HepG2 (cell line): ENCODE results near the gene KAT2A. TPM values are rescaled to one million over a fixed set of nuclear protein-coding genes. Genes with fewer than 3 reads are reported as not detected.

Experiments used
- ETV5 ChIP-seq: IDR thresholded peaks from 2 replicates; pipeline ENCODE4 v1.6.1; 2018; ENCODE audit warnings: missing biosample characterization, missing genetic modification reagents, inconsistent platforms, borderline replicate concordance
- ETV6 ChIP-seq: sonication (generic); formaldehyde crosslinking; conservative IDR thresholded peaks from 2 replicates; pipeline ENCODE4 v1.4.0; 2020; ENCODE audit warnings: missing genetic modification reagents
- HNF4G ChIP-seq, 2 experiments: sonication (generic) in 1 of 2; formaldehyde crosslinking in 1 of 2; IDR thresholded peaks; 2 replicates each; pipeline versions ENCODE4 v1.4.0 to v1.6.1; 2011 to 2020; ENCODE audit warnings: borderline replicate concordance in 2 of 2, low read depth in 2 of 2, mild to moderate bottlenecking in 2 of 2, low read length in 1 of 2, missing genetic modification reagents in 1 of 2, moderate library complexity in 1 of 2
- KLF9 ChIP-seq: IDR thresholded peaks from 2 replicates; pipeline ENCODE4 v1.6.1; 2016; ENCODE audit warnings: low read depth
- SOX13 ChIP-seq, 3 experiments: fragments of 450-650 bp in 1 of 3; sonication (generic) in 1 of 3; formaldehyde crosslinking in 1 of 3; IDR thresholded peaks in 2 of 3; conservative IDR thresholded peaks in 1 of 3; 2 replicates each; pipeline versions ENCODE4 v1.5.0 to v1.6.1; 2016 to 2020; ENCODE audit warnings: antibody characterized with exemption in 1 of 3, mild to moderate bottlenecking in 1 of 3, missing compliant biosample characterization in 1 of 3, missing genetic modification reagents in 1 of 3, moderate library complexity in 1 of 3
- ZNF3 ChIP-seq: IDR thresholded peaks from 2 replicates; pipeline ENCODE4 v1.7.0; 2017; ENCODE audit warnings: inconsistent platforms
- ZNF33B ChIP-seq: sonication (generic); formaldehyde crosslinking; IDR thresholded peaks from 2 replicates; pipeline ENCODE4 v1.5.1; 2020; ENCODE audit warnings: mild to moderate bottlenecking, missing genetic modification reagents
- ZNF567 ChIP-seq: sonication (generic); formaldehyde crosslinking; IDR thresholded peaks from 2 replicates; pipeline ENCODE4 v1.8.1; 2023; ENCODE audit warnings: mild to moderate bottlenecking, missing genetic modification reagents, borderline replicate concordance
- ZNF737 ChIP-seq: sonication (generic); formaldehyde crosslinking; IDR thresholded peaks from 2 replicates; pipeline ENCODE4 v1.5.0; 2020; ENCODE audit warnings: missing genetic modification reagents, mild to moderate bottlenecking, borderline replicate concordance
- polyA plus RNA-seq, 8 experiments: library from polyadenylated mRNA; depleted of rRNA in 3 of 8; stranded (reverse) in 7 of 8; unstranded in 1 of 8; fragments of >200 nt; fragmentation: Illumina TruSeq in 4 of 8; extraction: Trizol in 4 of 8; gene quantifications; 2 replicates each; pipeline versions ENCODE4 v1.2.1 to v1.2.3, GENCODE V29; 2011 to 2016; ENCODE audit warnings: low read depth in 4 of 8, missing spikeins in 1 of 8, mixed read lengths in 1 of 8; ENCODE audit not compliant: insufficient read depth in 1 of 8
- total RNA-seq, 5 experiments: library from RNA; depleted of rRNA; stranded (reverse); fragments of >200 nt; fragmentation: Illumina TruSeq; extraction: Trizol; gene quantifications; 2 replicates each; pipeline ENCODE4 v1.2.3, GENCODE V29; 2016; ENCODE audit warnings: low read depth in 1 of 5
- TF ChIP-seq, protein P1 (sequence below): IDR thresholded peaks from 2 replicates; pipeline ENCODE4 v1.6.1; 2012; ENCODE audit warnings: low read length, improper control_type of control experiment
- TF ChIP-seq, protein P2 (sequence below), 2 experiments: sonication (generic) in 1 of 2; formaldehyde crosslinking in 1 of 2; IDR thresholded peaks; 2 replicates each; pipeline versions ENCODE4 v1.6.1 to v1.9.0; 2014 to 2022; ENCODE audit warnings: antibody characterized with exemption in 1 of 2, borderline replicate concordance in 1 of 2, inconsistent platforms in 1 of 2, low read depth in 1 of 2, missing genetic modification reagents in 1 of 2
- TF ChIP-seq, protein P3 (sequence below): sonication (generic); formaldehyde crosslinking; IDR thresholded peaks from 2 replicates; pipeline ENCODE4 v1.8.0; 2022; ENCODE audit warnings: mild to moderate bottlenecking, missing genetic modification reagents, moderate library complexity
- TF ChIP-seq, protein P4 (sequence below): sonication (generic); formaldehyde crosslinking; IDR thresholded peaks from 2 replicates; pipeline ENCODE4 v1.4.0; 2020; ENCODE audit warnings: missing genetic modification reagents, mild to moderate bottlenecking, borderline replicate concordance
- TF ChIP-seq, protein P5 (sequence below): sonication (generic); formaldehyde crosslinking; conservative IDR thresholded peaks from 2 replicates; pipeline ENCODE4 v1.4.0; 2020; ENCODE audit warnings: missing genetic modification reagents

The KAT2A gene
- total and polyA plus RNA-seq, 2 of the 13 experiments (the other 11 are each of a cell fraction or from before 2014, with no cell fraction given): 29.1 to 90.4 TPM

DNA sequence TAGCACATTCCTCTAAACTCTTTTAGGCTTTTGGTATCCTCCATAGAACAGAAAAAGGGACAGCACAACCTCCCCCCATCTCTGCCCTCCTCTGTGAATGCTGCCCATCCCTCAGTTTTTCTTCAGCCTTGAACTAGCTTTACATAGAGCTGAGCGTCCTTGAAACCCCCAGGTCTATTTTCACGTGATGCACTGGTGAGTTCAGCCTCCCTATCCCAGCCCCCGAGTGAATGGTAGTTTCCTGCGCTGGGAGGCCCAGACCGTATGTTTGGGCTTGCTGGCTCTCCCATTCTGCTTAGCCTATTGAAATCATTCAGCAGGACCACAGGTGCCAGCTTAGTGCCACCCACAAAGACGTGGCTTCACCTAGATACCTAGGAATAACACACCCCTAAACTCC lies 45.4 kb downstream of the KAT2A start (continued):
- TF ChIP-seq, protein P1, sequence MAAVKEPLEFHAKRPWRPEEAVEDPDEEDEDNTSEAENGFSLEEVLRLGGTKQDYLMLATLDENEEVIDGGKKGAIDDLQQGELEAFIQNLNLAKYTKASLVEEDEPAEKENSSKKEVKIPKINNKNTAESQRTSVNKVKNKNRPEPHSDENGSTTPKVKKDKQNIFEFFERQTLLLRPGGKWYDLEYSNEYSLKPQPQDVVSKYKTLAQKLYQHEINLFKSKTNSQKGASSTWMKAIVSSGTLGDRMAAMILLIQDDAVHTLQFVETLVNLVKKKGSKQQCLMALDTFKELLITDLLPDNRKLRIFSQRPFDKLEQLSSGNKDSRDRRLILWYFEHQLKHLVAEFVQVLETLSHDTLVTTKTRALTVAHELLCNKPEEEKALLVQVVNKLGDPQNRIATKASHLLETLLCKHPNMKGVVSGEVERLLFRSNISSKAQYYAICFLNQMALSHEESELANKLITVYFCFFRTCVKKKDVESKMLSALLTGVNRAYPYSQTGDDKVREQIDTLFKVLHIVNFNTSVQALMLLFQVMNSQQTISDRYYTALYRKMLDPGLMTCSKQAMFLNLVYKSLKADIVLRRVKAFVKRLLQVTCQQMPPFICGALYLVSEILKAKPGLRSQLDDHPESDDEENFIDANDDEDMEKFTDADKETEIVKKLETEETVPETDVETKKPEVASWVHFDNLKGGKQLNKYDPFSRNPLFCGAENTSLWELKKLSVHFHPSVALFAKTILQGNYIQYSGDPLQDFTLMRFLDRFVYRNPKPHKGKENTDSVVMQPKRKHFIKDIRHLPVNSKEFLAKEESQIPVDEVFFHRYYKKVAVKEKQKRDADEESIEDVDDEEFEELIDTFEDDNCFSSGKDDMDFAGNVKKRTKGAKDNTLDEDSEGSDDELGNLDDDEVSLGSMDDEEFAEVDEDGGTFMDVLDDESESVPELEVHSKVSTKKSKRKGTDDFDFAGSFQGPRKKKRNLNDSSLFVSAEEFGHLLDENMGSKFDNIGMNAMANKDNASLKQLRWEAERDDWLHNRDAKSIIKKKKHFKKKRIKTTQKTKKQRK: no peak
- TF ChIP-seq SOX13 (IDR thresholded peaks at IDR 0.05) (no peak), SOX13 (CRISPR knock-in tag; conservative IDR thresholded peaks at IDR 0.05 in 1 of 2, IDR thresholded peaks at IDR 0.05 in 1 of 2) (no peak), ZNF567 (no peak), ZNF737 (CRISPR knock-in tag) (no peak), ZNF33B (CRISPR knock-in tag) (0 out of 2 replicates have a peak, but pooled peaks have one; percentile 46), ETV5 (CRISPR knock-in tag) (no peak), ZNF3 (CRISPR knock-in tag) (no peak), ETV6 (CRISPR knock-in tag) (no peak), HNF4G (IDR thresholded peaks at IDR 0.05; ENCODE audit: borderline replicate concordance, low read depth, low read length) (no peak), HNF4G (CRISPR knock-in tag; IDR thresholded peaks at IDR 0.05; ENCODE audit: borderline replicate concordance, low read depth) (0 out of 2 replicates have a peak, but pooled peaks have one; percentile 31), KLF9 (CRISPR knock-in tag) (no peak)
- TF ChIP-seq, protein P2, sequence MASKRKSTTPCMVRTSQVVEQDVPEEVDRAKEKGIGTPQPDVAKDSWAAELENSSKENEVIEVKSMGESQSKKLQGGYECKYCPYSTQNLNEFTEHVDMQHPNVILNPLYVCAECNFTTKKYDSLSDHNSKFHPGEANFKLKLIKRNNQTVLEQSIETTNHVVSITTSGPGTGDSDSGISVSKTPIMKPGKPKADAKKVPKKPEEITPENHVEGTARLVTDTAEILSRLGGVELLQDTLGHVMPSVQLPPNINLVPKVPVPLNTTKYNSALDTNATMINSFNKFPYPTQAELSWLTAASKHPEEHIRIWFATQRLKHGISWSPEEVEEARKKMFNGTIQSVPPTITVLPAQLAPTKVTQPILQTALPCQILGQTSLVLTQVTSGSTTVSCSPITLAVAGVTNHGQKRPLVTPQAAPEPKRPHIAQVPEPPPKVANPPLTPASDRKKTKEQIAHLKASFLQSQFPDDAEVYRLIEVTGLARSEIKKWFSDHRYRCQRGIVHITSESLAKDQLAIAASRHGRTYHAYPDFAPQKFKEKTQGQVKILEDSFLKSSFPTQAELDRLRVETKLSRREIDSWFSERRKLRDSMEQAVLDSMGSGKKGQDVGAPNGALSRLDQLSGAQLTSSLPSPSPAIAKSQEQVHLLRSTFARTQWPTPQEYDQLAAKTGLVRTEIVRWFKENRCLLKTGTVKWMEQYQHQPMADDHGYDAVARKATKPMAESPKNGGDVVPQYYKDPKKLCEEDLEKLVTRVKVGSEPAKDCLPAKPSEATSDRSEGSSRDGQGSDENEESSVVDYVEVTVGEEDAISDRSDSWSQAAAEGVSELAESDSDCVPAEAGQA (IDR thresholded peaks at IDR 0.05; ENCODE audit: low read depth): no peak
- TF ChIP-seq, protein P2 (CRISPR knock-in tag; IDR thresholded peaks at IDR 0.05; ENCODE audit: borderline replicate concordance): no peak
- TF ChIP-seq, protein P3, sequence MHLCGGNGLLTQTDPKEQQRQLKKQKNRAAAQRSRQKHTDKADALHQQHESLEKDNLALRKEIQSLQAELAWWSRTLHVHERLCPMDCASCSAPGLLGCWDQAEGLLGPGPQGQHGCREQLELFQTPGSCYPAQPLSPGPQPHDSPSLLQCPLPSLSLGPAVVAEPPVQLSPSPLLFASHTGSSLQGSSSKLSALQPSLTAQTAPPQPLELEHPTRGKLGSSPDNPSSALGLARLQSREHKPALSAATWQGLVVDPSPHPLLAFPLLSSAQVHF (CRISPR knock-in tag): no peak
- TF ChIP-seq, protein P4, sequence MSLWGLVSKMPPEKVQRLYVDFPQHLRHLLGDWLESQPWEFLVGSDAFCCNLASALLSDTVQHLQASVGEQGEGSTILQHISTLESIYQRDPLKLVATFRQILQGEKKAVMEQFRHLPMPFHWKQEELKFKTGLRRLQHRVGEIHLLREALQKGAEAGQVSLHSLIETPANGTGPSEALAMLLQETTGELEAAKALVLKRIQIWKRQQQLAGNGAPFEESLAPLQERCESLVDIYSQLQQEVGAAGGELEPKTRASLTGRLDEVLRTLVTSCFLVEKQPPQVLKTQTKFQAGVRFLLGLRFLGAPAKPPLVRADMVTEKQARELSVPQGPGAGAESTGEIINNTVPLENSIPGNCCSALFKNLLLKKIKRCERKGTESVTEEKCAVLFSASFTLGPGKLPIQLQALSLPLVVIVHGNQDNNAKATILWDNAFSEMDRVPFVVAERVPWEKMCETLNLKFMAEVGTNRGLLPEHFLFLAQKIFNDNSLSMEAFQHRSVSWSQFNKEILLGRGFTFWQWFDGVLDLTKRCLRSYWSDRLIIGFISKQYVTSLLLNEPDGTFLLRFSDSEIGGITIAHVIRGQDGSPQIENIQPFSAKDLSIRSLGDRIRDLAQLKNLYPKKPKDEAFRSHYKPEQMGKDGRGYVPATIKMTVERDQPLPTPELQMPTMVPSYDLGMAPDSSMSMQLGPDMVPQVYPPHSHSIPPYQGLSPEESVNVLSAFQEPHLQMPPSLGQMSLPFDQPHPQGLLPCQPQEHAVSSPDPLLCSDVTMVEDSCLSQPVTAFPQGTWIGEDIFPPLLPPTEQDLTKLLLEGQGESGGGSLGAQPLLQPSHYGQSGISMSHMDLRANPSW (CRISPR knock-in tag): no peak
- TF ChIP-seq, protein P5, sequence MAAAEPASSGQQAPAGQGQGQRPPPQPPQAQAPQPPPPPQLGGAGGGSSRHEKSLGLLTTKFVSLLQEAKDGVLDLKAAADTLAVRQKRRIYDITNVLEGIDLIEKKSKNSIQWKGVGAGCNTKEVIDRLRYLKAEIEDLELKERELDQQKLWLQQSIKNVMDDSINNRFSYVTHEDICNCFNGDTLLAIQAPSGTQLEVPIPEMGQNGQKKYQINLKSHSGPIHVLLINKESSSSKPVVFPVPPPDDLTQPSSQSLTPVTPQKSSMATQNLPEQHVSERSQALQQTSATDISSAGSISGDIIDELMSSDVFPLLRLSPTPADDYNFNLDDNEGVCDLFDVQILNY (CRISPR knock-in tag): no peak
